ENCODE results near the gene CDK14. TPM values are rescaled to one million over a fixed set of nuclear protein-coding genes. Genes with fewer than 3 reads are reported as not detected.

CDK14 gene
- polyA plus RNA-seq, 3 donors, result 1.7 to 2.5 (median 2.1) TPM

- Histone ChIP-seq H3K4me1 (ENCODE audit: control insufficient read depth in 1 of 2, insufficient read depth in 2 of 2, low read length in 2 of 2) (no peaks in the 10 kb centered on the region), H3K79me2 (ENCODE audit: insufficient read depth, low read length) (no peaks in the 10 kb centered on the region), H3K4me3 (replicated peaks in 1 of 3; ENCODE audit: low read depth in 2 of 3, low read length in 3 of 3) (no peak overlapping the region), H3K9me3 (replicated peaks in 1 of 2; ENCODE audit: control insufficient read depth in 1 of 2, insufficient read depth in 1 of 2, low read length in 2 of 2) (no peaks in the 10 kb centered on the region), H3K4me2 (replicated peaks; ENCODE audit: extremely low read depth, low read length, poor library complexity, severe bottlenecking) (no peak overlapping the region), H3K27me3 (ENCODE audit: control insufficient read depth in 2 of 2, insufficient read depth in 2 of 2, low read length in 2 of 2) (no peaks in the 10 kb centered on the region), H2AFZ (ENCODE audit: insufficient read depth, low read depth, low read length, poor library complexity, severe bottlenecking) (no peak overlapping the region), H3K27ac (ENCODE audit: low read depth in 1 of 2, low read length in 2 of 2) (no peak overlapping the region), H3K36me3 (replicated peaks in 1 of 2; ENCODE audit: control insufficient read depth in 1 of 2, insufficient read depth in 2 of 2, low read length in 2 of 2) (no peaks in the 10 kb centered on the region), H4K20me1 (ENCODE audit: insufficient read depth, low read length) (no peaks in the 10 kb centered on the region), H3K9ac (ENCODE audit: insufficient read depth, low read length, poor library complexity, severe bottlenecking) (no peak overlapping the region)
- H3K36me3 Mint-ChIP-seq, result peaks cover 0 to 2% of the 10 kb centered on the region in 2 donors
- H3K4me1 Mint-ChIP-seq, result peaks cover 5% of the 10 kb centered on the region
- no CpG with 5 or more reads among the region's 4 CpGs for WGBS (ENCODE audit: insufficient coverage)
- DNase-seq, result no peak
- peaks cover 0 to 3% (median 1%) of the 10 kb centered on the region in 3 donors for H3K27me3 Mint-ChIP-seq (ENCODE audit: low read depth in 3 of 3)
- no peak overlapping the region for H3K27ac Mint-ChIP-seq
- intact Hi-C loops (cut with micrococcal nuclease), result no loop called here
- peaks cover 0 to 4% (median 0%) of the 10 kb centered on the region in 7 donors for H3K9me3 Mint-ChIP-seq
- TF ChIP-seq CTCF (IDR thresholded peaks at IDR 0.05), result no peak
- no peak overlapping the region for H3K4me3 Mint-ChIP-seq
These were observed 555.8 kb downstream of the CDK14 start for GRCh38 chr7:91151916-91152315.

GRCh38 chr7:91156316-91157185 is 560.4 kb downstream of the CDK14 start:
- H3K27me3 Mint-ChIP-seq (ENCODE audit: low read depth in 3 of 3), result peaks cover 0 to 1% (median 1%) of the 10 kb centered on the region in 3 donors
- no peaks in the 10 kb centered on the region for H3K27me3 ChIP-seq (ENCODE audit: control insufficient read depth in 2 of 2, insufficient read depth in 2 of 2, low read length in 2 of 2)
- H3K4me3 Mint-ChIP-seq, result no peak overlapping the region
- TF ChIP-seq CTCF (IDR thresholded peaks at IDR 0.05), result no peak
- H3K9me3 Mint-ChIP-seq, result peaks cover 0 to 4% (median 0%) of the 10 kb centered on the region in 7 donors
- H3K9ac ChIP-seq (ENCODE audit: insufficient read depth, low read length, poor library complexity, severe bottlenecking), result no peak overlapping the region
- no peak overlapping the region for H3K4me3 ChIP-seq (replicated peaks in 1 of 3; ENCODE audit: low read depth in 2 of 3, low read length in 3 of 3)
- no peaks in the 10 kb centered on the region for H3K4me1 Mint-ChIP-seq
- H3K4me2 ChIP-seq (replicated peaks; ENCODE audit: extremely low read depth, low read length, poor library complexity, severe bottlenecking), result no peak overlapping the region
- no peaks in the 10 kb centered on the region for H3K9me3 ChIP-seq (replicated peaks in 1 of 2; ENCODE audit: control insufficient read depth in 1 of 2, insufficient read depth in 1 of 2, low read length in 2 of 2)
- H2AFZ ChIP-seq (ENCODE audit: insufficient read depth, low read depth, low read length, poor library complexity, severe bottlenecking), result no peak overlapping the region
- H3K36me3 Mint-ChIP-seq, result peaks cover 0 to 2% of the 10 kb centered on the region in 2 donors
- intact Hi-C loops (cut with micrococcal nuclease), result no loop called here
- WGBS (ENCODE audit: insufficient coverage), result 100% methylated on average over 1 of the region's 10 CpGs
- no peaks in the 10 kb centered on the region for H3K36me3 ChIP-seq (replicated peaks in 1 of 2; ENCODE audit: control insufficient read depth in 1 of 2, insufficient read depth in 2 of 2, low read length in 2 of 2)
- no peak for DNase-seq
- H3K4me1 ChIP-seq (ENCODE audit: control insufficient read depth in 1 of 2, insufficient read depth in 2 of 2, low read length in 2 of 2), result no peaks in the 10 kb centered on the region
- no peaks in the 10 kb centered on the region for H4K20me1 ChIP-seq (ENCODE audit: insufficient read depth, low read length)
- no peak overlapping the region for H3K27ac ChIP-seq (ENCODE audit: low read depth in 1 of 2, low read length in 2 of 2)
- H3K27ac Mint-ChIP-seq, result no peak overlapping the region
- no peaks in the 10 kb centered on the region for H3K79me2 ChIP-seq (ENCODE audit: insufficient read depth, low read length)
